Measurements from ENCODE around the gene FRS2.
A peak's percentile ranks its signal among the peaks of the same experiment; 100 is the strongest.

Gene FRS2

DNA sequence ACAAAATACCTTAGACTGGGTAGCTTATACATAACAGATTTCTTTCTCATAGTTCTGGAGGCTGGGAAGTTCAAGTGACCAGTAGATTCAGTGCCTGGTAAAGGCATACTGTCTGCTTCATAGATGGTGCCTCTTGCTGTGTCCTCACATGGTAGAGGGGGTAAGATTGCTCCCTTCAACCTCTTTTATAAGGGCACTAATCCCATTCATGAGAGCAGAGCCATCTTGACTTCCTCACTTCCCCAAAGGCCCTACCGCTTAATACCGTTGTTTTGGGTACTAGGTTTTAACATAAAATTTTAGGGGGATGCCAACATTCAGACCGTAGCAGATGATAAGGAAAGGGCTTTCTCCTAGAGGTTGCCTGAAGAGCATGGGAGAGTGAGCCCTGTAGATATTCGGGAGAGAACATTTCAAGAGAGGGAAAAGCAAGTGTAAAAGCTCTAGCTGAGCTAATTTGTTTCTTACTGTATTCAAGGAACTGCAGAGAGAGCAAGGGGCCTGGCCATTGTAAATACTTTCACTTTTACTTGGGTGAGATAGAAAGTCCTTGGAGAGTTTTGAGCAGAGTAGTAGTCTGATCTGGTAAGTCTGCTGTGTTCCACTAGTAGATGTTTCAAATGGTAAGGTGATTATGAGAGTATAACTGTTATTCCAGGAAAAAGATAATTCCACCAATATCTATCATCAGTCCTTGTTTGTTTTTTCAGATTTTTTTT, 27.3 kb downstream of the FRS2 start:
- DNase-seq (ENCODE audit: insufficient read length, low spot score) = no peak

DNA sequence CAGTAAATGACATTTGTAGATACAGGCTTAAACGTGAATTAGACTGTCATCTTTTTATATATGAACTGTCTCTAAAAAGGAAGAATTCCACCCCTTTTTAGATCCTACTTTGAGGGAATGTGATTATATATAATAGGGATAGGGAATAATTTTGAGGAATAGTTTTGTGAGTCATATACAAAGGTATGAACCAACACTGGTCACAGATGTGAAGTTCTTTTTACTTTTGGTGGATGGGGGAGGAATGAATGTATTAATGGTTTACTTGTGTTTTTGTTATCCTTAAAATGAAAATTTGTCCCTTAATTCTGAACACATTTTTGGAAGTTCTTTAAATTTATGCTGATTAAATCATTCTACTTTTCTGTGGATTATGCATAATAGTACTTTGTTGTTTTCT, 30.4 kb downstream of the FRS2 start:
- no peak for FAIRE-seq
- no peak for DNase-seq (ENCODE audit: insufficient read length, low spot score)

More for the DNA sequence above, 27.3 kb downstream of the FRS2 start:
- no peak for FAIRE-seq

DNA sequence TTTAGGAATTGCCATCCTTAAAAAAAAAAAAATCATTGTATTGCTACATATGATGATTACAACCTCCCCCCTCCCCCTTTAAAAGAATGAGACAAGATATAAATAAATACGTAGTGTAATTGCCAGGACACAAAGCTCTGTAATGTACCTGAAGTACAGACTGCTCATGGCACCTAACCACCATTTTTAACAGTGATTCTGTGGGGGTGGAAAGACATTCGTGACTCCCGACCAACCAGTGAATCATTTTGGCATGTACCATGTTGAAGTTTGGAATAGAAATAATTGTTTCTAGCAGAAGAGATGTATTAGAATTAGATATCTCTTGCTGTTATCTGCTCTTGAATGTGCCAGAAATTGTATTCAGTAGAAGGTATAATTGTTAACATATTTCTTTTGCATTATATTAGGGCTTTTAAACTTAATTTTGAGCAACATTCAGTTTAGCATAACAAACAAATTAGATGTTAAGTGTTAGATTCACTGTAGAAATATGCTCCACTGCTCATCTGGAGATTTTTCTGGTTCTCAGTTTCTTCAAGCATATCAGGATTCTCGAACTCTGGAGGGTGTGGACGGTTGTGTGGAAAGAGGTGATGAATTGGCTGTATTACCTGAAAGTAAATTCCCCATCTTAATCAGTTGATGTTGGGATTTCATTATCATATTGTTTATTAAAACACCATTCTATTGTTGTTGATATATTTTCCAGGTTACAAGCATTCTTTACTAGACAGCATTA, 31.1 kb downstream of the FRS2 start:
- FAIRE-seq = no peak
- DNase-seq (ENCODE audit: insufficient read length, low spot score) = no peak

DNA sequence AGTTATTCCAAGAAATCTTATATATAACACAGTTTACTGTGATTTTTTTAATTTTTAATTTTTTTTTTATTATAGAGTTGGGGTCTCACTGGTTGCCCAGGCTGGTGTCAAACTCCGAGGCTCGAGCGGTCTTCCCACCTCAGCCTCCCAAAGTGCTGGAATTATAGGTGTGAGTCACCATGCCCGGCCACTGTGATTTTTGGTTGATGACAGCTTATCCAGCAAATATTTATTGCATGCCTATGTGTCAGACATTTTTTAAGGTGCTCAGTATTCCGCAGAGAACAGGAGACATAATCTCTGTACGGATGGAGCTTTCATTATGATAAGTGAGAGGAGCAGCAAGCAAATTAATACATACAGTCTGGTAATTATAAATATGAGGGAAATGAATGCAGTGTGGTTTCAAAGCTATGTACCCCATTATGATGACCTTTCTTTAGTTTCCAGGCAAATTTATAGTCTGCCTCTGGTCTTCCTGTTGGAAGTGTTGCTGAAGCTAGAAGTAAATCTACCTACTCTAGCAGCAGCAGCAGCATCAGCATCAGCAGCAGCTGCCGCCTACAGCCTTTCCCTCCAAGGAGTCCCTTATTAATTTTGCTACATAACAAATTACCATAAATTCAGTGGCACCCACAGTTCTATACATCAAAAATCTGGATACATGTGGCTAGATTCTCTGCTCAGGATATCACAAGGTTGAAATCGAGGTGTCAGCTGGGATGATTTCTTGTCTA, 32.3 kb downstream of the FRS2 start:
- no peak for FAIRE-seq
- peak; percentile 54 for DNase-seq (ENCODE audit: insufficient read length, low spot score)

DNA sequence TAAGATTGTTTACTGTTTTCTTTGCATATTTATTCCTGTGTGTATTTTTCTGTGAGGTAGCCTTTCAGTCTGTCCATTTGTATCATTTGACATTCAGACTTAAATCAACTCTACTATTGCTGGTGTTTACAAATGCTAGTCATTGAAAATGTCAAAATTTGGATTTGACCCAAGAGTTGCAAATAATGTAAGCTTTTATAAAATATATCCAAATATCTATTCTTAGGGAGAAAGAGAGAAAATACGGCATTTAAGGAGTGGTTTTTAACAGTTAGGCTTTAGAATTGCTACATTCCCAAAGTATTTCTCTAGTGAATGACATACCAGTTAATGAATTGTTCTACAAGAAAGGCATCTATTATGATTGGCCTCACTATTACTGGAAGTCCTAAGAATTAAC, 37.9 kb downstream of the FRS2 start:
- DNase-seq (ENCODE audit: insufficient read length, low spot score) = no peak
- no peak for FAIRE-seq

DNA sequence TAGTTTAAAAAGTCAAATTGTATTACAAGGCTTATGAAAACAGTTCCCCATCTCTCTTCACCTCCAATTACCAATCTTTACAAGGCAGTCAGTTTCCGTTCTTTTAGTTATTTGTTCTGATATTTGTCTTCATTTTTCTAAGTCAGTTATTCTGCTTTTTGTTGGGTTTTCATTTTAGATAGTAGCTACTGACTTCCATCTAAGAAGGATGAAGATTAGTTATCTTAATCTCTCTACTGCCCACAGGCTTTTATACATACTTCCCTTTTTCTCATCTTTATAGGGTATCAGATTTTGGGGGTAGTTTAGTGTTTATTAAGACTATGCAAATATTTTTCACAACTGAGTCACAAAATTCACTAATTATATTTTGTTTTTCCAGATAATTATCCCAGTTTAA, 38.4 kb downstream of the FRS2 start:
- DNase-seq (ENCODE audit: insufficient read length, low spot score) = no peak
- no peak for FAIRE-seq

DNA sequence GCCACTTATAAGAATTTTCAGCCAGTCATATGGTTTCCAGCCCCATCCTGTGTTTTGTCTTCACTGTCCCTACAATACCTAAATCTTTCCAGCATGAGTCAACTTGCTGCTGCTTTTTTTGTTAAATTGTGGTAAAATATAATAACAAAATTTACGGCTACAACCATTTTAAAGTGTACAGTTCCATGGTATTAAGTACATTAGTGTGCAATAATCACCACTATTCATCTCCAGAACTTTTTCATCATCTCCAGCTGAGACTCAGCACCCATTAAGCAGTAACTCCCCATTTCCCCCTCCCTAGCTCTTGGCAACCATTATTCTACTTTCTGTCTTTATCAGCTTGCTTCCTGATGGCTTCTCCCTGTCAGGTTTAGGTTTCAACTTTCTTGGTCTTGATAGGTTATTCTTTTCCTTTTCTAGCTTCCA, 39.1 kb downstream of the FRS2 start:
- no peak for DNase-seq (ENCODE audit: insufficient read length, low spot score)
- FAIRE-seq = no peak

DNA sequence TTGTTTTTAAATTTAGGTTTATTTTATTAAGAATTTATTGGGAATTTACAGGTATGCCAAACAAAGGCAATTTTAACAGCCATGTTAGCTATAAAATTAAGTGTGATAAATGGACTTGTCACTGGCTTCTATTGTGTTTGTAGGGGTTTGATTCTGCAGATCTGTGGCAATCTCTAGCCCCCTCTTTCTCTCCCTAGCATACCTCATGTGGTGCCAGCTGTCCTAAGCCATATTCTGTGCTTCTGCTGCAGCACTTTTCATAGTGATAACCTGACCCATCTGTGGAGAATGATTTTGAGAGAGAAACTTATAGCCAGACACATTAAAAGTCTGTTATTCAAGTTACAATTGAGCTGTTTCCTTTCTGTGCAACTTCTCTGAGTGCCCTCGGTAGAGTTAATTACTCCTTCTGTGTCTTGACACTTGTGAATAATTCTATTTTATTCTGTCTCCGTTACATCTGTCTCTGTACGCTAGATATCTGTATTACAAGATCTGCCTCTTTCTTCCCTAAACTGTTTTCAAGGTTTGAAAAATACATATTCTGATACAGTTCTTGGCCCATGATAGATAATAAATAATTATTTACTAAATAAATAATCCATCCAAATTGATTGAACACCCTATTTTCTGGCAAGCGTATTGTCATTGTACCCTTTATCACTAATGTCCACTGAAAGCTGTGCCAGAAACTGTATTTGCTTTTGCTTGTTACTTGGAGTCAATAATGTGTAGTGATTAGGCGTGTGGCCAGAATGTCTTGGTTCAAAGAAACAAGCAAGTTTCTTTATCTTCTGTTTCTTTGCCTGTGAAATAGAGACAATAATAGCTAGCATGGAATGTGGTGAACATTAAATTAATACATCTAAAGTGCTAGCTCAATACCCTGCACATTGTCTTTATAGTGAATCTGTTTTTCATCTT, 40.0 kb downstream of the FRS2 start:
- FAIRE-seq = no peak
- no peak for DNase-seq (ENCODE audit: insufficient read length, low spot score)

DNA sequence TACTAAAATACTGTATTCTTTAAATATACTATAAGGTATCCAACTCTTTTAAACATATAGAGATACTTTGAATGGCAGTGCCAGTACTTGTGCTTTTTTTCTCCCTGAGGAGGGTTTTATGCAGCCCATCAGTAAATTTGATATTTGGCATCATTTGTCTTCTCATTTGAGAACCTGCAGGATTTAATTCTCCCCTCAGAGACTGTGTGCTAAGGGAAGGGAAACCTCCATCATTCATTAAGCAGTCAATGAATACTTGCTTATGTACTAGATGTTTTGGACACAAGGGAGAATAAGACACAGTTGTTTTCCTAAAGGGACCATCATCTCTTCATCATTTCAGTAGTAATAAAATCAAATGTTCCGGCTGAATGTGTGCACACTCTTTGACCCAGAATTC, 40.8 kb downstream of the FRS2 start:
- DNase-seq (ENCODE audit: insufficient read length, low spot score) (no peak), FAIRE-seq (no peak)

DNA sequence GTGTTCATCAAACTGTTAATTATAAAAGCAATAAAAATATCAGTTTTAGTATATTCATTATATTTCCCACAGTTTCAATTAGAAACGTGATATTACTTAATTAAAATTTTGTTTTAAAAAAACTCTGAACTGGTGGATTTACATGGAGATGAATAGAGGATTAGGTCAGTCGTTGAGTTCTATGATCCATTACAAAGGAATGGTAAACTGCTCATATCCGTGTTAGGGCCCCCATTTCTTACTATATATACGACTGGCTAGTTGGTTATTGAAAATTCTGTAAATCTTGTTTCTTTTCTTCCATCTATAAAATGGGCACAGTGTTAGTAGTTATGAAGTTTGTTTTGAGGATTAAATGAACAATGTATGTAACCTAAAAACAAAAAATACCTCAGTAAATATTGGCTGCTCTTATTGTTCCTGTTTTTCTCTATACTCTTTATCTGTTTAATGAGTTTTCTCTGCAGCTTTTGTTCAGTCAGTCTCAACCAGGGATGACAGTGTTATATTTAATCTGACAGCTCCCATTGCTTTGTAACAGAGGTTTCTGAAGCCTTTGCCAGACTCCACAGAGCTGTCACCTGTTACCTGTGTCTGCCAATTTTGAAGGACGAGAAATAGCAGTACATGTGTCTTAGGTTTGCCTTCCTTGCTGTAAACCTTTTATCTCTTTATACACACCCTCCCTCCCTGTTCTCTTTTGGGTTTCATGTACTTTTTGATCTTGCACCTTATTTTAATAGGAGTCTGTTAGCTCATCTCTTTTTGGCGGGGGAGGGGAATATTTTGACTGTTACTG, 41.5 kb downstream of the FRS2 start:
- no peak for DNase-seq (ENCODE audit: insufficient read length, low spot score)
- no peak for FAIRE-seq

DNA sequence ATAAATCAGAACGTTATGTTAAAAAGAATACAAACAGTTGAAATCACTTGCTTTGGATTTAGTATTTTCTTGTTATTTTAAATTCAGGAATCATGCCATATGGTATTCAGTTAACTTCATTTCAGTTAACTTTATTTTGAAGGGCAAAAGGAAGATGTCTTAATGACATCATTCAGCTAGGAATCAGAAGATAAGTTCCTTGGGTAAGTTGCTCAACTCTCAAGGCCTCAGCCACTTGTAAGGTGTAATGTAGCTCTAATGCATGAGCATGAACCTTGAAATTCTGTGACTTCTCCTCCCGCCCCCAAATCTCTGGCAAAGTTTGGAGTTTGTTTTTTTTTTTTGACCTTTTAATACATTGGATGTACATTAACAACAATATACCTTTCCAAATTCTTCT, 42.6 kb downstream of the FRS2 start:
- no peak for DNase-seq (ENCODE audit: insufficient read length, low spot score)

DNA sequence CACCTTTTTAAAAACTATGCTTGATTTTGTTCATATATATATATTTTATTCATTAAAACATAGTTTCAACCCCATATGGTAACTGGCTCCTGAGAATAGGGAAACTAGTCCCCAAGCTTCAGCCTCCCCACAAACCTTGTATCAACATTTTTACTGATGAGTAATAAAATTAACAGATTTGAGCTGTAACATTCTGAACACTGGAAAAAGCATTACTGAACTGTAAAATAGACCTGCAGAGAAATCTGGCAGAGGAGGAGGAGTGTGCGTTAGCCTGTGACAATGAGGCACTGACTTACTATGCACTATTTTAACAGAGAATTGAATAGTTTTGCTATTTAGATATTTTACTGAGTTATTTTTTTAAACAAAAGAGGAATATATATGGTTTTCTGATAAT, 43.1 kb downstream of the FRS2 start:
- no peak for FAIRE-seq
- no peak for DNase-seq (ENCODE audit: insufficient read length, low spot score)

More for the DNA sequence above, 42.6 kb downstream of the FRS2 start:
- FAIRE-seq = no peak

DNA sequence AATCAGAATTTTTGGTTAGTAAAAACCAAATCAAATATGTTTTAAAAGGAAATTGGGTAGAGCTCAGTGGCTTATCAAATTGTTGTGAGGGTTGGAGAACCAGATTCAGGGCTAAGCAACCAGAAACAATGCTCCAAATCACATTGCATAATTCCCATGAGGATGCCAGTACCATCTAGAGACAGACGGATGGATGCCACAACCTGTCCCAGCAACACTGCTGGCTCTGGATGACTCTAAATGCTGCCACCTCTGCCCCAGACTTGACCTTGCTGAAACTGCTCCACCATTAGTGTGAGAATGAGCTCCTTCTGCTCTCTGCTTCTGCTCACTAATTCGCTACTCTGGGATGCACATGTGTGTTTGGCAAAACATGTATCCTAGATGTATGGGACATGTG, 43.9 kb downstream of the FRS2 start:
- no peak for DNase-seq (ENCODE audit: insufficient read length, low spot score)
- peak; percentile 62 for FAIRE-seq

DNA sequence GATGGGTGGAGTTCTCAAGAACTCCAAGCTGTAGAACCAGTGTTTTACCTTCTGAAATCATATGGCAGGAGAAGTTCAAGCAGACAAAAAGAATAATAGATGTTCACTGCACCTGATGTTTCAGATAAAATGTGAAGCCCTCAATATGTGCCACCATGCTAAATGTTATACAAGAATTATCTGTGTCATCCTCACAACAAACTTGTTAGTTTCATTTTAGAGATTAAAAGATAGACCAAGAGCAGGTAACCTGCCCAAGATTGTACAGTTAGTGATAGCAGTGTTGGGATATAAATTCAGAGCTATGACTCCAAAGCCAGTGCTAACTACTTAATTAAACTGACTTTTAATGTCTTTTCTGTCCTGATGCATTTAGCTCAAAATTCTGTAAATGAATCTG, 44.7 kb downstream of the FRS2 start:
- no peak for DNase-seq (ENCODE audit: insufficient read length, low spot score)
- FAIRE-seq = no peak

DNA sequence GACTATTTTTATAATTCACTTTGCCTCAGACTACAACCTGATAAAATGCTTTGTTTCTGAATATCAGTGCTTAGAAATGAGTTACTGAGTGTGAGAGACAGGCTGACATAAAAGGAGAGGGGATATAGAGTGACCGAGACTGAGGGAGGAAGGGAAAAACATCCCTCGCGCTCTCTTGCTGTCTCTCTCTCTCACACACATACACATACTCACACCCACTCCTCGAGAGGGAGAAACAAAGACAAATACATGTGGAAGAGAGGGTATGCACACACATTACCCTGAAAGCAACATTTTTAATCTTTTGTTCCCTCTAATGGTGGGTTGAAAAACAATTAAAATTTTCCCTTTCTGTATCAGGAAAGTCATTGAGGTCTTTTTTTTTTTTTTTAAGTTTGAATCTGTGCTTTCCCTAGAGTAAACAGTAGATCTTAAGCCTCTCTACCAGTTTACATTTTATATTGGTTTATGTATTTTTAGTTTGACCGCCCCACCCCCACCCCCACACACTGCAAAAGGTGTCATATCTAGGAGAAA, 45.3 kb downstream of the FRS2 start:
- DNase-seq (ENCODE audit: insufficient read length, low spot score) (no peak), FAIRE-seq (no peak)

DNA sequence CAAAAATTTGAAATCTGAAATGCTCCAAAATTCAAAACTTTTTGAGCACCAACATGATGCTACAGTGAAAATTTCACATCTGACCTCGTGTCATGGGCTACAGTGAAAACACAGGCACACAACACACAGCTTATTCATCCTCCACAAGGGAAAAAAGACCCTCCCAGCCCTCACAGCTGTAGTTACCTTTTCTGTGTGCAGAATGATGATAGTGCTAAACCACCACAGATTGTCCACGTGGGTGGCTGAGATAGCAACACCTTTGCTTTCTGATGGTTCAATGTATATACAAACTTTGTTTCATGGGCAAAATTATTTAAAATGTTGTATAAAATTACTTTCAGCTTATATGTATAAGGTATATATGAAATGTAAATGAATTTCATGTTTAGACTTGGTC, 46.8 kb downstream of the FRS2 start:
- FAIRE-seq (no peak), DNase-seq (ENCODE audit: insufficient read length, low spot score) (no peak)

DNA sequence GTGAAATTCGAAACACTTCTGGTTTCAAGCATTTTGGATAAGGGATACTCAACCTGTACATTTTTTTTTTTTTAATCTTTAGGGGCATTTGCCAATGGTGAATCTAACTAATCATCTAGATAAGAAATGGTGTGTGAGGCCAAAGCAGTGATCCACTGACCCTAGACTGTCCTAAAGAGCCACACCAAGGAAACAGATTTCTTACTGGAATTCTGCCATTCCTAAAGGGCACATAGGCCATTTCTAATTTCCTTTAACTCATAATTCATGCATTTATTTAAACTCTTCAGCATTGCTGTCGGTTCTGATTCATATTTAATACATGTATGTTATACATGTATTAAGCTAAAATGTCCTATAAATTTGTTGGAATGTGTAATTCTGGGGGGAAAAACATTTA, 47.2 kb downstream of the FRS2 start:
- DNase-seq (ENCODE audit: insufficient read length, low spot score) (no peak), FAIRE-seq (no peak)

DNA sequence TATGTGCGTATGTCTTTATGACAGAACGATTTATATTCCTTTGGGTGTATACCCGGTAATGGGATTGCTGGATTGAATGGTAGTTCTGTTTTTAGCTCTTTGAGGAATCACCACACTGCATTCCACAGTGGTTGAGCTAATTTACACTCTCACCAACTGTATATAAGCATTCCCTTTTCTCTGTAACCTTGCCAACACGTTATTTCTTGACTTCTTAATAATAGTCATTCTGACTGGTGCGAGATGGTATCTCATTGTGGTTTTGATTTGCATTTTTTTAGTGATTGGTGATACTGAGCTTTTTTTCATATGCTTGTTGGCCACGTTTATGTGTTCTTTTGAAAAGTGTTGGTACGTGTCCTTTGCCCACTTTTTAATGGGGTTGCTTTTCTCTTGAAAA, 49.7 kb downstream of the FRS2 start:
- FAIRE-seq (no peak), DNase-seq (ENCODE audit: insufficient read length, low spot score) (no peak)

DNA sequence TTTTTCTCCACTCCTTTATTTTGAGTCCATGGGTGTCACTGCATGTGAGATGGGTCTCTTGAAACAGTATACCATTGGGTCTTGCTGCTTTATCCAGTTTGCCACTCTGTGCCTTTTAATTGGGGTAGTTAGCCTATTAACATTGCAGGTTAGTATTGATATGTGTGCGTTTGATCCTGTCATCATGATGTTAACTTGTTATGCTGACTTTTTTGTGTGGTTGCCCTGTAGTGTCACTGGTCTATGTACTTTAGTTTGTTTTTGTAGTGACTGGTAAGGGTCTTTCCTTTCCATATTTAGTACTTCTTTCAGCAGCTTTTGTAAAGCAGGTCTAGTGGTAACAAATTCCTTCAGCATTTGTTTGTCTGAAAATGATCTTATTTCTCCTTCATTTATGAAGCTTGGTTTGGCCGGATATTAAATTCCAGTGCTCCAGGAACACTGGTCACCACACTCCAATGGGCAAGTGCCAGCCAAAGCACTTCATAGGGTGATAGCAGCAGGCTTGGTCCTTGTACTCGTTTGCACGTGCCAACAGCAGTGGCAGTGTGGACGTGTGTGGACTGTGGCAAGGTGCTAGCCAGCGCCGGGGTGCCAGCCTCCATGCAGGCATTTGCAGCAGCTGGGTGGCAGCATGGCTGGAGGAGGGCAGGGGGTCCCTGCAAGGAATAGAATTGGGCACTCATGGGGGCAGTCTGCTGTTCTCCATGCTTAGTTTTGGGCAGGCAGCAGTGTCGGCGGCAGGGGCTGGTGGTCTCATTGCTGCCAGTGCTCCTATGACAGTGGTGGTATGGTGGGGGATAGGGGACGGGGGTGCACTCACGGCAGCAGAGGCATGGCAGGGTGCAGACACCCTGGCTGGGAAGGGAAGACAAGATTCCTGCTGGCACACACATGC, 53.5 kb downstream of the FRS2 start:
- DNase-seq (ENCODE audit: insufficient read length, low spot score) (no peak), FAIRE-seq (no peak)

All from HTR-8/SVneo (cell line).